DMS 273 (cell line): ENCODE measurements around the gene CBFB.
A peak's percentile ranks its signal among the peaks of the same experiment; 100 is the strongest.

Experiments used
- DNase-seq: peaks from one replicate; lab custom pipeline; 2025; ENCODE audit not compliant: unreplicated experiment; lab: John Stamatoyannopoulos, UW

CBFB gene

DNA sequence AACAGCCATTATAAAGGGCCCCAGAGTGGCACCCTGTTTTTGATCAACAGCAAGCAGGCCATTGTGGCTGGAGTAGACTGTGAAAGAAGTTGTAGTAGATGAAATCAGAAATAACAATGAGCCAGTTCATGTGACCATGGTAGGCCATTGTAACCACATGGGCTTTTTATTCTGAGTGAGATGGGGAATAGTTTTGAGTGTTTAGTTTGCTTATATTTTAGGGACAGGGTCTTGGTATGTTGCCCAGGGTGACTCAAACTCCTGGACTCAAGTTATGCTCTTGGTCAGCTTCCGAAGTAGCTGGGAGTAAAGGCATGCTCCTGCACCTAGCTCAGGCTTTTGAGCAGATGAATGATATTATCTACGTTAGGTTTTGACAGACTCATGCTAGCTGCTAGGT lies 12.0 kb downstream of the CBFB start:
- DNase-seq = no peak

DNA sequence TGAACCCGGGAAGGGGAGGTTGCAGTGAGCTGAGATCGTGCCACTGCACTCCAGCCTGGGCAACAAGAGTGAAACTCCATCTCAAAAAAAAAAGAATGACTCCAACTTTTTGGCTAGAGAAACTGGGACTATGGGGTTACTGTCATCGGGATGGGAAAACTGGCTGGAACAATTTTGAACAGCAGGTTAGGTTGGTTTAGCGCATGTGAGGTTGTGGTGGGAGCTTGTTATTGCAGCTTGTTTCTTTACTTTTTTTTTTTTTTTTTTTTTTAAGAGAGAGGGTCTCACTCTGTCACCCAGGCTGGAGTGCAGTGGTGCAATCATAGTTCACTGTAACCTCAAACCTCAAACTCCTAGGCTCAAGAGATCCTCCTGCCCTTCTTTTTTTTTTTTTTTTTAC lies 12.6 kb downstream of the CBFB start:
- DNase-seq = peak; percentile 14

DNA sequence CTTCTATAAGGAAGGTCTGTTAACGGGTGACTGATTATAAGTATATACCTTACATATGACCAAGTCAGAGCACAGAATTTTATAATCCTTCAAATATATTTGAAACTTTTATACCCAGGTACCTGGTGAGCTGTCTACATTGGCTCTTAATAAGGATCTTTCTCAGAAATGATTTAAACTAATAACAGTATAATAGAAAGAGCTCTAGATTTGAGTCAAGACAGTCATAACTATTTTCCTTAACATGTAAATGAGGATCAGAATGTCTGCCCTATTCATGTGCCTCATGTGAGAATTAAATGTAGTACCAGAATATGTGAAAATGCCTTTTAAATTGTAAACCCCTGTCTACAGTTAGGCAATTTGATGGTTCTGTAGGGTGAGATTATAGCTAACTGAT lies 14.5 kb downstream of the CBFB start:
- DNase-seq = no peak

DNA sequence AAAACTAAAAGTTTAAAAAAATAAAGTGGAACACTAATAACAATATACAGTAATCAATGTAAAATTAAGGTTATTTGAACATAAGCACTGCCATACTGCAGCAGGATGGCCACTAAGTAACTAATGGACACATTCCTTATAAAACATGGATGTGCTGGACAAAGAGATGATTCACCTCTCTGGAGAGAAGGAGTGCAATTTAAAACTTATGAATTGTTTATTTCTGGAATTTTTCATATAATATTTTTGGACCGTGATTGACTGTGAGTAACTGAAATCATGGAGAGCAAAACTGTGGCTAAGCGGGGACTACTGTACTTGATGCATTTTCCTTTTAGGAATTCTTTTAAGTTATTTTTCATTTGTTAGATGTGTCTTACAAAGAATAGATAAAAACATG lies 21.8 kb downstream of the CBFB start:
- DNase-seq = no peak

DNA sequence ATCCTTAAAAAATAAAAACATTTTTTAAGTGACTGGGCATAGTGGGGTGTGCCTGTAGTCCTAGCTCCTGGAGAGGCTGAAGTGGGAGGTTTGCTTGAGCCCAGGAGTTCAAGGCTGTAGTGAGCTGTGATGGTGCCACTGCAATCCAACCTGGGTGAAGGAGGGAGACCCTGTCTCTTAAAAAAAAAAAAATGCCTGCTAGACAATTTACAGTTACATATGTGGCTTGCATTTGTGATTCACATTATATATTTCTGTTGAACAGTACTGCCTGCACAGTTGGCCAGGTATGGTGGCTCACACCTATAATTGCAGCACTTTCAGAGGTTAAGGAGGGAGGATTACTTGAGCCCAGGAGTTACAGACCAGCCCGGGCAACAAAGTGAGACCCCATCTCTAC lies 23.4 kb downstream of the CBFB start:
- DNase-seq = no peak

DNA sequence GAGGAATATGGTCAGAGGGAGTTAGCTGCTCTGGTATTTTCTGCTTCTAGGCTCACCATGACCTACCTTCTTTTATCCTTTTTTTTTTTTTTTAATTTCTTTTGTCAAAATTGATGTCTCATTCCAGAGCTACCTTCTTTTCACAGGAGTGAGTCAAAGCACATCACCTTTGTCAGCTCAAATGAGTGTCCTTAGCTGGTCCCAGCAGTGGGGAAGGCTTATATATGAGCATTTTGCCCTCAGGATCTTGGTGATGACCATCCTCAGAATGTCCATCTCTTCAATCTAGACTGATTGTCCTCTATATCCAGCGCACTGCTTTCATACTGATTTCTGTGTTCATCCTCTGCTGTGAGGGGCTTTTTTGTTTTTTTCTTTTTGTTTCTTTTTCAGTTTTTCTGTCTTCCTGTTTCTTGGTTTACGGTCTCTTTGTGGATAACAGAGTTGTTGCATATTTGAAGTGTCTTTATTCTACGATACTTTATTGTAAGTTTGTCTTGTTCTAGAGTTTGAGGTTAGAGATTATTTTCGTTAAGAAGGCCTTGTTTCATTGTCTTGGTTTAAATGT lies 24.9 kb downstream of the CBFB start:
- DNase-seq = no peak

DNA sequence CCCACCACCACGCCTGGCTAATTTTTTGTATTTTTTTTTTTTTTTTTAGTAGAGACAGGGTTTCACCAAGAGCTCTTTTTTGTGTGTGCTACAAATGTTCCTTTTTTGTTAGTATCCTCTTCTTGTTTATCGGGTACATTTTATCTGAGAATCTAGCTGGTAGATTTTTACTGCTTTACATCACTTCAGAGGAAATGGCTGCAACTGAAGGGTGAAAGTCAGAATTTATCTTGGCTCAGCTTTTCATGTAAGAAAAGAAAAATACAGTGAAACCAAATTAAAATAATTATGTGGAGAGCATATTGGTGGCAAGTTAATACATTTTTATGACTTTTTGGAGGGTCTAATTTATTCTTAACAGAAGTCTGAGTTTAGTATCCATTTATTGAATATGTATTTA lies 26.0 kb downstream of the CBFB start:
- no peak for DNase-seq

DNA sequence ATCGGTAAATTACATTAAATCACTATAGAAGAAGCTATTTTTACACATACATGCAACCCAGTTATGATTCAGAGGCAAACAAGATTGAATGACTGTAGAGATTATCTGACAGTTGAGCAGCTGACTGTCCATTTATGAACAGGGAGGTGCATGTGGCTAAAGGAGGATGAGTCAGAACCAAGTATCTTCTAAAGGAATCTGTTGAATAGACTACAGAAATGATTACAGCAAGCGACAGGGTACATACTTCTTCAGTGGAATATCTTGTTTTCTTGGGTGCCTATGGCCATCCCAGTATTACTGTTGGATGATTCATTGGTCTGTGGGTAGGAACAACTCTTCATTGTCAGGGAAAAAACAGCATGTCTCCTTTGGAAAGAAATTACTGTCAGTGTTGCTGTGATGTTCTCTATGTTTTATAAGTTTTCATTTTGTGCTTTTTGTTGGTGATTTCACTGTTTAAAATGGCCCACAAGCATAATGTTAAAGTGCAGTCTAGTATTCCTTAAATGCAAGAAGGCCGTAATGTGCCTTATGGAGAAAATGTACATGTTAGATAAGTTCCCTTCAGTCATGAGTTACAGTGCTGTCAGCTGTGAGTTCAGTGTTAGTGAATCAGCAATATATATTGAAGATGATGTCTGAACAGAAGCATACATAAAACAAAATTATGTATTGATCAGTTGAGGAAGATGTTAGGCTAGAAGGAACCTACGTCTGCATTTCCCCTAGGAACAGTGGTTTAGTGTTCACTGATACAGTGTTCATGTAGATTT lies 27.0 kb downstream of the CBFB start:
- no peak for DNase-seq

DNA sequence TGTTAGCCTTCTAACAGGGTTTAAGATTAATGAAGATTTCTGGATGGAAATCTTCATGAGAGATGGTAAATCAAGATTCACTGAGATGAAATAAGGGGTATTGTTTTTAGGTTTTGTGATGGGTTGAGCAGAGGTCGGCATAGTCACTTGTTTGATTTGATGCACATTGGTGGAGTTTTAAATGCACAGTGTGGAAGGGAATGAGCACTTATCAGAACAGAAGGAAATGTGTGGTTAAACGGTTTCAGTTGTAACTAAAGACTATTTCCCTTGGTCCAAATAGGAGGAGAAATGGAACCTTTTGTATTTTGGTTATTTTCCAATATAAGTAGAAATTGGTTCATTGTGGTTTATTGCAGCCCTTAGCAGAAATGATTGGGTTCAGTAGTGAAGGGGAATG lies 34.1 kb downstream of the CBFB start:
- no peak for DNase-seq

DNA sequence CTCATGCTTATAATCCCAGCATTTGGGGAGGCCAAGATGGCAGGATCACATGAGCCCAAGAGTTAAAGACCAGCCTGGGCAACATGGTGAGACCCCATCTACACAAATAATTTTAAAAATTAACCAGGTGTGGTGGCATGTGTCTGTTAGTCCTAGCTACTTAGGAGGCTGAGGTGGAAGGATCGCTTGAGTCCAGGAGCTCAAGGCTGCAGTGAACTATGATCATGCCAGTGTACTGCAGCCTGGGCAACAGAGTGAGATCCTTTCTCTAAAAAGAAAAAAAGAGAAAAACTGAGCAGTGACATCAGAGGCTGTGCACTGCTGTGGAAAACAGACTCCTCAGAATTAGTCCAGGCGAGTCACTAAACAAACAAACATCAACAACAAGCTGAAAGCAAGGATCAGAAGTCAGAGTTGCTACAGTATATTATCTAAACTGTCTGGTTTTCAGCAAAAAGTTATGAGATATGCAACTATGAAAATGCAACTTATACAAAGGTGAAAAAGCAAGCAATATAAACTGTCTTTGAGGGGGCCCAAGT lies 39.3 kb downstream of the CBFB start:
- DNase-seq = no peak

DNA sequence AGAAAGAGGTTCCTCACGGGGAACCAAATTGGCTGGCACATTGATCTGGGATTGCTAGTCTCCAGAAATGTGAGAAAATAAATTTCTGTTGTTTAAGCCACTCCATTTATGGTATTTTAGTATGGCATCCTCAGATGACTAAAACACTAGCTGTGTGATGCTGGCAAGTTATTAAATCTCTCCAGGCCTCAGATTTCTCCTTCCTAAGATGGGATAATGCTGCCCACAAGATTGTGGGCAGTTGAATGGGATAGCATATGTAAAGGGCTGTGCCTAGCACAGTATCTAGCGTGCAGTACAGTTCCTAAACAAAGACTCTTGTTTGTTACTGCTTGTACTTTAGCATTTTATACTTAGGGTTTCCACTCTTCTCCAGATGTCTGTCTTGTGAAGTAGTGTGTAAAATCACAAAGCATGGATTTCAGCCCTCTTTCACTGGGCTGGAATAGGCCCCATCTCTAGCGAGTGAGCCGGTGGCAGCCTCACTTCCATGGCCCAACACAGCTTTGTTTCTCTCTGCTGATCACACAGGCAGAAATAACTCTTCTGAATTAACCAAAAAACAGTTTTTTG lies 42.6 kb downstream of the CBFB start:
- no peak for DNase-seq

DNA sequence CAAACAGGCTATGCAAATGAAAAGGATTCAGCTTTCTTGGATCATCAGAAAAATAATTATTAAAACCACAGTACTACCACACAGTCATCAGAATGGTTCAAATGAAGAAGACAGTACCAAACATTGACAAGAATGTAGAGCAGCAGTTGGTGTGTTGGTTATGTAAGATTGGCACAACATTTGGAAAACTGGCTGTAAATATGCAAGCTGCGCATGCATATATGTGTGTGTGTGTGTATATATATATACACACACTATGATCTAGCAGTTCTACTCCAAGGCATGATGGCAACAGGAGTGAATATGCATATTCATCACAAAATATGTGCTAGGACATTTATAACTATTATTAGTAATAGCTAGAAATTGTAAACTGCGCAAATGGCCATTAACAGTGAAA lies 46.4 kb downstream of the CBFB start:
- DNase-seq = no peak

DNA sequence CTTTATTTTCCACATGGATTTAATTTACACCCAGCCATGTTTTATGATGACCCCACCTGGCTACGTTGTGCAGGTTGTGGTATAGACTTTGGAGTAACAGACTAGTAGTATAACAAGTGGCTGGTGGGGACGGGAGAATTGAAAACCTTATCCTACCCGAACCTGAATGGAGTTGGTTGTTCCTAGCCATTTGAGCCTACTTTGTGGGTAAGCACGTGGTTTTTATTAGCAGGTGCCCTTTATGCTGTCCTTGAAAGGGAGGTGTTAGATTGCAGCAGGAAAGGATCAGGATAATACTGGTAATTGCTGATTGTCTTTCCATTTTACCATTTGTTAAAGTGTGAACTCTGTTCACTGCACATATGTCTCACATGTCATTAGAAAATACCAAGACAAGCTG lies 48.9 kb downstream of the CBFB start:
- no peak for DNase-seq

DNA sequence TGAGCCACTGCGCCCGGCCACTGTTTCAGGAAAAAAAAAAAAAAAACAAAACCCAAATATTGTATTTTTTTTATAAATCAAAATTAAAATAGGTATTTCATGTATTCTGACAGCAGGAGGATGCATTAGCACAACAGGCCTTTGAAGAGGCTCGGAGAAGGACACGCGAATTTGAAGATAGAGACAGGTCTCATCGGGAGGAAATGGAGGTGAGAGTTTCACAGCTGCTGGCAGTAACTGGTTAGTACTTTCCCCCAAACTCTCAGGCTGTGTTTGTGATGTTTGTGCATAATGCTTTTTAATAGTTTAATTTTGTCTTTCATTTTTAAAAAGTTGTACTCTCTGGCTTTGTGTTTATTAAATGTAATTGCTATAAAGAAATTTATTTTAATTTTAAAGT lies 53.2 kb downstream of the CBFB start:
- DNase-seq = no peak

DNA sequence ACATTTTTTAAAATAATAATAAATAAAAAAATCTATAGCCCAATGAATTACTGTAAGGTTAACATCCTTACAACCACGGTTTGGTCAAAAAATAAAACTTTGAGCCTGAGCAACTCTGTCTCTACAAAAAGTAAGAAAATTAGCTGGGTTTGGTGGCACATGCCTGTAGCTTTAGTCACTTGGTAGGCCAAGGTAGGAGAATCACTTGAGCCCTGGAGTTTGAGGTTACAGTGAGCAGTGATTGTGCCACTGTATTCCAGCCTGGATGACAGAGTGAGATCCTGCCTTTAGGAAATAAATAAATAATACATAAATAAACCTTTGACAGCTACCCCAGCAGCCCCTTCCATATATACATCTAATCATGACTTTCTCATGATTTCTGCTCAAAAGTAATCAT lies 53.9 kb downstream of the CBFB start:
- DNase-seq = no peak

DNA sequence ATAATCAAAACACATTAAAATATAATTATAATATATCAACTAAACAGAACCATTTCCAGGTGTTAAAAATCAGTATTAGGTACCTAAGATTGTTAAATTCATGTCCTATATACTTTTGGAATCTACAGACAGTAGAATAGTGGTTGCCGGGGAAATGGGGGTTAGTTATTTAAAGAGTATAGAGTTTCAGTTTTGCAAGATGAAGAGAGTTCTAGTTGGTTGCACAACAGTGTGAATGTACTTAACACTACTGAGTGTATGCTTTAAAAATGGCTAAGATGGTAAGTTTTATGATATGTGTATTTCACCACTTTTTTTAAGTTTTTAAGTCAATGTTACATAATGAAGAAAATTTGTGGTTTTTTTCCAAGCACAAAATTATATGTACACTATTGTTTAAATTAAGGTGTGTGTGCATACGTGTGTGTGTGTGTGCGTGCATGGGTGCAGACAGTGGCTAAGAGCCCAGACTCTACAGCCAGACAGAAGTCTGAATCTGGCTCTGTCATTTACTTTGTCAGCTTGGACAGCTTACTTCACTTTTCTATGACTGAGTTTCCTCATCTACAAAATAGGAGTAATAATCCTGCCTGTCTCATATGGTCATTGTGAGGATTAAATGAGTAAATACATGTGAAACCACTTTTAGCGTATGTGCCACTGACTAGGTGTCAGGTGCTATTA lies 55.5 kb downstream of the CBFB start:
- DNase-seq = no peak

DNA sequence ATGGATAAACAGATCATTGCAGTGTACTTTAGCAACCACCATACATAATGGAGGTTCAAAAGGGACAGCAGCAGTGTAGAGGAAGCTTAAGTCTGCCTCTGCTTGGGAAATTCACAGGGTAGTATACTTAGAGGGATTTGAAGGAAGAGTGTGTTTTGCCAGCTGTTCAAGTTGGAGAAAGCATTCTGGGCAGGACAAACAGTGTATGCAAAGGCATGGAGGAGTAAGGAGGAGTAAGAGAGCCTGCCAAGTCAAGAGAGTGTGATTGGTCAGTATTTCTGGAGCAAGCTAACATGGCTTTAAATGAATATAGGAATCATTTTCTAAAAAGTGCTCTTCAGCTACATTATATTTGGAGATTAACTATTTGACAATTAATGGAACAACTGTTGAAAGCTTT lies 57.9 kb downstream of the CBFB start:
- no peak for DNase-seq

DNA sequence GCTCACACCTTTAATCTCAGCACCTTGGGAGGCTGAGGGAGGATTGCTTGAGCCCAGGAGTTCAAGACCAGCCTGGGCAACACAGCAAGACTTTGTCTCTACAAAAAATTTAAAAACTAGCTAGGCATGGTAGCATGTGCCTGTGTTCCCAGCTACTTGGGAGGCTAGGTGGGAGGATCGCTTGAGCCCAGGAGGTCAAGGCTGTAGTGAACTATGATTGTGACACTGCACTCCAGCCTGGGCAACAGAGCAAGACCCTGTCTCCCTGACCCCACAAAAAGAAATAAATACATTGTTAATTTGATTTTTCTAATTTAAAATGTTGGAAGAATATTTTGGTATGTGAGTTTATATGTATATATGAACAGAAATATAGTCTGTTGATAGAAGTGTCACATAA lies 58.3 kb downstream of the CBFB start:
- no peak for DNase-seq

DNA sequence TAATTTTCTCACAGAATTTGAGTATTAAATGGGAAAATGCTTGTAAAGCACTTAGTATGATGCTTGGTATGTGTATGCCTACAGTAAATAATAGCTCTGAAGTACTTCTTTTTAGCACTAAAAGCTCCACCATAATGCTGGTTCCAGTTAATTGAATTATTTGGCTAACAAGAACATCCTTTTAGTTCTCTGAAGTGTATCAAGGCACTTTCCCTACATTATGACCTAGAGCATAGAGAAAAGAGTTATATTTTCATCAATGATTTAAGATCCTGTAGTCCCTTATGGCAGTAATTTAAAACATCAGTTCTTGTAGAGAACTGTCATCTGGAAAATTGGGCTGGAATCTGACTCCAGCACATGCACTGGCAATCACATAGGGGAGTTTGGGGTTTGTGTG lies 58.9 kb downstream of the CBFB start:
- no peak for DNase-seq

DNA sequence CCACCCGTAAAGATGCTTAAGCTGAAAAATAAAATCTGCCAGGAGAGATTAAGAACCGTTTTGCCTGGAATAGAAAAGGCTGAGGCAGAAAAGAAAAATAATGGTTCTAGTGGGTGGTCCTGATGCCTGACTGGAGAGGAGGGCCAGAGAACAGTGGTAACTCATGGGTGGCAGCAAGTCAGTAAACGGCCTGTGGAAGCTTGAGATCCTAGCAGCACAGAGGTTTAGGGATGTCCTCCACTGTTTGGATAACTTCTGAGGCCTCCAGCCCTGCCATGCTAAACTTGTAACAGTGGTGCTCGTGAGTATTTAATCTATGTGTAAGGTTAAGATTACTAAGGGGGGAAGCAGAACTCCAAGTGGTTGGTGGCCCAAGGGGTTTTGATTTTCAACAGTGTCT lies 59.6 kb downstream of the CBFB start:
- no peak for DNase-seq

DNA sequence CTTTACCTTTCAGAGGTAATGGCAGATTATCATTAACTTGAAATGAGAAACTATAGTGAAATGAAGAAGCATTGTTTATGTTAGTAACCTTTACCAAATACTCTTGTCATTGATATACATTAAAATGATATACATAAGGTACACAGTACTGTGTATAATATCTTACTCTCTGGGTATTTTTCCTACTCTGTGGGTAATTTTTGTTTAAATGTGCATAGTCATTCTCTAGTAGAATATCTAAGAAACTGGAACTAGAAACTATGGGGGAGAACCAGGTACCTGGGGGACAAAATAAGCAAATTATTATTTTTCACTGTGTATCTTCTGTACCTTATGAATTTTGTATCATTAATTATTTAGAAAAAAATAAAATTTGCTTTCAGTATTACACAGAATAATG lies 60.2 kb downstream of the CBFB start:
- no peak for DNase-seq
